HS-5 (cell line): ENCODE measurements around the gene B4GALT7.

Experiments used
- DNase-seq: peaks from one replicate; pipeline ENCODE4 v3.0.0-alpha.2; 2012; ENCODE audit warnings: low read depth

B4GALT7 gene

DNA sequence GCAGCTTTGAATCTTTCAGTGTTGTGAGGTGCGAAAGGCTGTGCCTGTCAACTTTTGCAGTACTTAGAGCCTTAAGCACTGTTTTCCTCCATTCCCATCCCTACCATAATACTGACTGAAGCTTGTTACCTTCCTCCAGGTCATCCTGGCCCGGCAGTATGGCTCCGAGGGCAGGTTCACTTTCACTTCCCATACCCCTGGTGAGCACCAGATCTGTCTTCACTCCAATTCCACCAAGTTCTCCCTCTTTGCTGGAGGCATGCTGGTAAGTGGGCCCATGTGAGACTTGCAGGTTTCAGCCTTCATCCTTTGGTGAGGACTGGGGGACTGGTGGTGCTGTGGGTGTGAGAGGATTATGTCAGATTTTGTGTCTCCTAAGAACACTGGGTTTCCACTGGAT, 6.4 kb upstream of the B4GALT7 start:
- no peak for DNase-seq

DNA sequence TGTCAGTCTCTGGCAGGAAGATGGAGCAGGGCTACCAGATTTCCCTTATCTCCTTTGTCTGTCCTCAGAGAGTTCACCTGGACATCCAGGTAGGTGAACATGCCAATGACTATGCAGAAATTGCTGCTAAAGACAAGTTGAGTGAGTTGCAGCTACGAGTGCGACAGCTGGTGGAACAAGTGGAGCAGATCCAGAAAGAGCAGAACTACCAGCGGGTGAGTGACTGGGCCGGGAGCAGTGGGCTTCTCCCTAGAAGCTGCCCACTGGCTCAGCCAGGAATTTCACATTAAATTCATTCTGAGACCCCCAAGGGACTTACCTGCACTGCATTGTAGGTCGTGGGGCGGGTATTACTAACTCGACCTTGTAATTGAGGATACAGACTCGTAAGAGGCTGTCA, 5.9 kb upstream of the B4GALT7 start:
- no peak for DNase-seq

- DNase-seq, result no peak
Observed at GRCh38 chr5:177595026-177595585, 4.8 kb upstream of the B4GALT7 start.

DNA sequence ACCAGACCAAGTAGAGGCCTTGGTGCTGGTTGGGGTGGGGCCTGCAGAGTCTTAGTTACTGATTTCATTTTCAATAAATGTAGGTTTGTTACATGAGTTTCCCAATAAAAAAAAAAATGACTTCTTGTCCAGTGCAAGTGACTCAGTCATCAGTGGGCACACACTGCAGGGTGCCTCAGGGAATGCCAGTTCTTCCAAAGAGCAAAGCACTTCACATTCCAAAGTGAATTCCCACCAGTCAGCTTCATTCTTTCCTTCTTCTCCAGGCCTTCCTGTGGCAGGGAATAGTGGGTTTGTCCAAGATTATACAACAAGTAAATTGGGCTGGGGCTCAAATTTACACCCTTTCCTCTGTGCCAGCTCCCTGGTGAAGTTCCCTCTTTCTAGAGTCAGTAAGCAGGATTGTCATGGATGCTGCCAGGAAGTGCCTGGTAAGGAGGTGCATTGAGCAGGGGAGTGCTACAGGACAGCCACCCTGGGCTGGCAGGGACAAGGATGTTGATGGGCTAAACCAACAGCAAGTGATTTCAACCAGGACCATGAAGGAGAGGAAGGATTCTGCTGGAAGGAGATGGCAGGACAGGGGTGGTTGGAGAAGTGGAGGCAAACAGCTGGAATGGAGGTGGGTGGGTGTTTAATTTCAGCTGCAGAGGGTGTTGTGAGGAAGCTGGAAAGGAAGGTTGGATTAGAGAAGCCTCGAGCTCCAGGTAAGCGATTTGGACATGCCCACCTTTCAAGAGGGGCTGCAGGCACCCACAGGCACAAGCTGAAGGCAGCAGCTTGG, 3.7 kb upstream of the B4GALT7 start:
- DNase-seq, result no peak

GRCh38 chr5:177596775-177597238, 3.1 kb upstream of the B4GALT7 start:
- no peak for DNase-seq

DNA sequence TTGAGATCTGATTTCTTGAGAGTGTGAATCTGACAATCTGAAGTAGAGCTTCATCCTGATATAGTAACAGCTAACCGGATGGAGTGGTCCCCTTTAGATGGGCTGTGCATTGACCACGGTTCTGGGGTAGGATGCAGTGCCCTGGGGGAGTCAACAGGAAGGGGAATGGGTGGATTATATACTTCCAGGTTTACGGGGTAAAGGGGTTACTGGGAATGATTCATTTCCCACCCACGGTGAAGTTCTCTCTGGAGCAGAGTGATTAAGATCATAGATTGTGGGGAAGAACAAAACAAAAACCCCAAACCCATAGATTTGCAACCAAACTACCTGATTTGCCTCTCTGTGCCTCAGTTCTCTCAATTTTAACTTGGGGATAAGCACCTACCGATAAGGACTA, 1.5 kb upstream of the B4GALT7 start:
- DNase-seq, result no peak

DNA sequence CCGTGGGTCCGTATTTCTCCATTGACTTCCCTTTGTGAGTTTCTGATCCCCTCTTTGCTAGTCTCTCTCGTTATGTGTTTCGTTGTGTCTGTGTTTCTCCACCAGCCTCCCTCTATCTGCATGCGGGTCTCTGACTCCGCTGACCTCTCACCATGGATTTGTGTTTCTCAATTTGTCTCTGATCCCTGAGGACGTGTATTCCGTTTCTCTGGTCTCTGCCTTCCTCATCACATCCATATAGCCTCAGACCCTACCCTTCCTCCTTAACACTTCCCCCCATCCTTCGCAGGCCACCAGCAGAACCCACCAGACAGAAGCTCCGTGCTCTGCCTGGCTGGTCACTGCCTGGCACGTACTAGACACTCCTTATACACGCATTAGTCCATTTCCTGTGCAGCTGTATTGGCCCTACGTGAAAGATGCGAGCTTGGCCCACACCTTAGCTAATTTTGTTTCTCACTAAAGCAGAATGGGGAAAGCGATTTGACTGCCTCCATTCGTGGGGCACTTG, 631 bp downstream of the B4GALT7 start:
- DNase-seq, result no peak

GRCh38 chr5:177601126-177601525, 1.2 kb downstream of the B4GALT7 start:
- no peak for DNase-seq

- DNase-seq, result no peak
Observed at GRCh38 chr5:177601577-177602457, 1.9 kb downstream of the B4GALT7 start.

DNA sequence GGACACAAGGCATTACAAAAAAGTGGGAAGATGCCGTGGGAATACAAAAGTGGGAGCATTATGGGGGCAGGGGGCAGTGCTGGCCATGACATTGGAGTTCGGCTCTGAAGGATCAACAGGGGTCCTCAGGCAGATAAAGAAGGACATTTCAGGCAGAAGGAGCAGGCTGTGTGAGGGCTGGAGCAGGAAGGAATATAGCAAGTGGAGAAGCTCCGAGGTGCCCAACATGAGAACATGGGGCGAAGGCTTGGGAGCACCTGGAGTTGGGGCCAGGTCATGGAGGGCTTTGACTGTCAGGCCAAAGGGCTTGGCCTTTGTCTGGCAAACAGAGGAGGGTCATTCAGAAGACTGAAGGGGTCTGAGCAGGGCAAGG, 2.5 kb downstream of the B4GALT7 start:
- no peak for DNase-seq

- DNase-seq, result no peak
Observed at GRCh38 chr5:177603631-177604030, 3.7 kb downstream of the B4GALT7 start.

DNA sequence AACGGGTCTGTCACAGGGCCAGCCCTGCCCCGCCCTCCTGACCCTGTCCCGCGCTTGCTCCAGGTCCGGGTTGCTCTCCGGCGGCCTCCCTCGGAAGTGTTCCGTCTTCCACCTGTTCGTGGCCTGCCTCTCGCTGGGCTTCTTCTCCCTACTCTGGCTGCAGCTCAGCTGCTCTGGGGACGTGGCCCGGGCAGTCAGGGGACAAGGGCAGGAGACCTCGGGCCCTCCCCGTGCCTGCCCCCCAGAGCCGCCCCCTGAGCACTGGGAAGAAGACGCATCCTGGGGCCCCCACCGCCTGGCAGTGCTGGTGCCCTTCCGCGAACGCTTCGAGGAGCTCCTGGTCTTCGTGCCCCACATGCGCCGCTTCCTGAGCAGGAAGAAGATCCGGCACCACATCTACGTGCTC, 4.2 kb downstream of the B4GALT7 start:
- no peak for DNase-seq

DNA sequence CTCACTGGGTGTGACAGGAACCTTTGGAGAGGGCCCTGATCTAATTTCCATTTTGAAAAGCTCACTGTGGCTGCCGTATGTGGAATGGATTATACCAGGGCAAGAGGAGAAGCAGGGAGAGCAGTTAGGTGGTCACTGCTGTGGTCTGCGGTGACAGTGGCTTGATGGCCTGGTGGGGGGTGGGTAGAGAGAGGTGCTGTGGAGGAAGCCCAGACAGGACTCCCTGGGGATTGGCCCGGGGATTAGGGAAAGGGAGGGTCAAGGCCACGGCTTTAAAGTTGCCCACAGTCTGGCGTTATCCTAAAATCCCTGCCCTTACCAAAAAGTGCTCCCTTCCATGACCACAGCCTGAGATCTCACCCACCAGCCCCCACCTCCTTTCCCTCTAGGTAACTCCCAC, 4.7 kb downstream of the B4GALT7 start:
- no peak for DNase-seq

GRCh38 chr5:177605078-177605477, 5.1 kb downstream of the B4GALT7 start:
- no peak for DNase-seq

DNA sequence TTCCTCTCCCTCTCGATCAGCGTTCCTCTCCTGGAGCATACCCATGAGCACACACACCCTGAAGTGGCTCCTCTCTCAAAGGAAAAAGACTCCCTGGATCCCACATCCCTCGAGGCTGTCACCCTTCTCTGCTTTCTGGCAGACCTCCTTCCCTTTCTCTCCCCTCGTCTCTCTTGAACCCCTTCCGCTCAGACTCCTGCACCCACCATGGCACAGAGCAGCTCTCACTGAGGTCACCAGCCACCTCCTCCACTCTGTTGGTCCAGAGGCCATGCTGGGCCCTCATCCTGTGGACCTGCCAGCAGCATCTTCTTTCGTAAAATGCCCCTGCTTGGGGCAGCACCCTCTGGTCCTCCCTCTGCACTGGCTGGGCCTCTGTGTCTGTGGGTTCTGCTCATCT, 5.7 kb downstream of the B4GALT7 start:
- DNase-seq, result no peak

- no peak for DNase-seq
Observed at GRCh38 chr5:177606071-177607051, 6.4 kb downstream of the B4GALT7 start.

DNA sequence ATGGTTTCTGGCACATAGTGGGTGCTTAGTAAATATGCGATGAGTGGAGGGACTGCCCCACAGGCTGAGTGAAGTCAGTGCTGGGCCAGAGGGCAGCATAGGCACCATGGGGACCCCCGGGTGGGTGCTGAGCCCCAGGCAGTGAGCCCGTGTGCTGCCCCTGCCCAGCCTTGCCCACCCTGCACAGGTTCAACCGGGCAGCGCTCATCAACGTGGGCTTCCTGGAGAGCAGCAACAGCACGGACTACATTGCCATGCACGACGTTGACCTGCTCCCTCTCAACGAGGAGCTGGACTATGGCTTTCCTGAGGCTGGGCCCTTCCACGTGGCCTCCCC, 7.2 kb downstream of the B4GALT7 start:
- DNase-seq, result no peak

DNA sequence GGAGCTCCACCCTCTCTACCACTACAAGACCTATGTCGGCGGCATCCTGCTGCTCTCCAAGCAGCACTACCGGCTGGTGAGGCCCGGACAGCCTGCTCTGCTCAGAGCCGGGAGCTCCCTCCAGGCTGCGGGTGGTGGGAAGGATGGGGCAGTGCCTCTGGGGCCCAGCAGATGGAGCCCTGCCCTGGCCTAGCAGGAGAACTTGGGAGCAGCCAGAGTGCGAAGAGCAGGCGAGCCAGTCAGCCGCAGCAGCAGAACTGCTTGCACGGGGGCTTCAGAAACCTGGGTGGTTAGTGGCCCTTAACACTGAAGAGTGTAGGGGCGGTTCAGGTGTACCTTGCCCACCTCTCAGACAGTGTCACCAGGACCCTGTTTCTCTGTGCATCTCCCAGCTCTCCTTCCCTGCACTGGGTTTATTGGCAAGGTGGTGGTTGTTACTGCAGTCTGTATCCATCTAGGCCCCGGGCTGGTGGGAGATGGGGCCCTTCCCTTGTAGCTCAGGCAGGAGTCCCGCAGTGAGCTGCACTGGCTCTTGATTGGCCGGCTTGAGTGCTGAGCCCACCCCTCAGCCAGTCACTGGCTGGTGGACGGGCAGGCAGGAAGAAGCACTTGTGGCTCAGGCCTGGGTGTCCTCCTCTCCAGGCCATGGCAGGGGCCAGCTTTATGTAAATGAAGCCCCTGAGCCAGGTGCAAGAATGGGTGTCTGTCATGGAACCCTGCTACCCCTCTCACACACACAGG, 7.7 kb downstream of the B4GALT7 start:
- DNase-seq, result no peak

- DNase-seq, result no peak
Observed at GRCh38 chr5:177608243-177609075, 8.5 kb downstream of the B4GALT7 start.
